ENCODE results near the gene PRKG1. TPM values are rescaled to one million over a fixed set of nuclear protein-coding genes. Genes with fewer than 3 reads are reported as not detected.
"Not testable (repeated sequence)": the region's sequence is repeated elsewhere in the genome, so short reads cannot be mapped to it uniquely, and the experiment has no call there.

The PRKG1 gene
- total RNA-seq, 1 experiment from 2014 or later = 0.09 TPM

DNA sequence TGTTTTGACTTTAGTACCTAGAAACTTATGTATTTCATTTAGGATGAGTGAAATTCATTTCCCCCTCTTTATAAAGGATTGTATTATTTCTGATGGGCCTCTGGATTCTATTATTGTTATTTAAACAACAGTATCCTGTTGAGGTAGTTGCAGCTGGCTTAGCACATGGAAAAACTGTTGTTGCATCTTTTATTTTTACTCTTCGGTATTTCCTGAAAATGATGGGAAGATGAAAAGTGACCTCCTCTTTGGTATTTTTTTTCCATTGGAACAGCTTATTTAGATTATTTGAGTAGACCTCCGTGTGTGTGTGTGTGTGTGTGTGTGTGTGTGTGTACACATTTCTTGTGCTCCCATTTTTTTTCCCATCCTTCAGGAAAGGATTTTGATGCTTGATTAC is 129.8 kb downstream of the PRKG1 start:
- Histone ChIP-seq H3K9me3 (no peaks in the 10 kb centered on the region), H3K4me3 (ENCODE audit: low read depth, low read length) (no peak overlapping the region), H3K36me3 (ENCODE audit: control insufficient read depth, insufficient read depth, low read length) (no peaks in the 10 kb centered on the region), H3K27me3 (replicated peaks; ENCODE audit: control insufficient read depth, insufficient read depth, low read length) (no peaks in the 10 kb centered on the region), H3K4me1 (no peaks in the 10 kb centered on the region)
- intact Hi-C loops (cut with micrococcal nuclease; ENCODE audit: unreplicated experiment) = loop anchor here (10.0 kb wide), 1 partner anchor 61 kb away; no protein-coding TSS in a partner anchor
- BruUV-seq (replicated peaks) = no TSS peak
- Mint-ChIP-seq H3K27me3 (ENCODE audit: insufficient read depth, unreplicated experiment) (peaks cover 11% of the 10 kb centered on the region), H3K36me3 (ENCODE audit: insufficient read depth, unreplicated experiment) (no peaks in the 10 kb centered on the region), H3K4me1 (ENCODE audit: low read depth, unreplicated experiment) (no peaks in the 10 kb centered on the region), H3K9me3 (ENCODE audit: unreplicated experiment) (no peaks in the 10 kb centered on the region), H3K27ac (ENCODE audit: unreplicated experiment) (no peak overlapping the region), H3K4me3 (ENCODE audit: unreplicated experiment) (no peak overlapping the region)
- no peak for TF ChIP-seq CTCF (IDR thresholded peaks at IDR 0.05; ENCODE audit: insufficient read depth in 1 of 2, low read depth in 1 of 2, low read length in 1 of 2, severe bottlenecking in 1 of 2, unreplicated experiment in 1 of 2)
- no peak for DNase-seq
- ChIA-PET POLR2A (no interaction called here), CTCF (no interaction called here)

DNA sequence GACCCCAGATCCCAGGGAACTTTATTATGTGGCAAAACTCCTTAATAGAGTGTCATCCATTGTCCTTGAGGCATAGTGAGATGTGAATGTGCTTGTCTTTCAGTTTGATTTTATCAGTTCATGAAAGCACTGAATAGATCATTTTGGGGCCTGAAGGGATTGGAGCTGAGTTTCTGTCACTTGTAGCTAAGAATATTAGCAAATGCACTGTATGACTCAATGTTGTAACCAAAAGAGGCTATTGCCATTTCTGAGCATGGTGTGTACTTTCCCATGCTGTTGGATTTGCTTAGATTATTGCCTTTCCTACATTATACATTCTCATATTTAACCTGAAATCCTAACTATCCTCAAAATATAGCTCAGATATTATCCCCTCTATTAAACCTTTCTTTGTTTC is 130.4 kb downstream of the PRKG1 start:
- Histone ChIP-seq H3K36me3 (ENCODE audit: control insufficient read depth, insufficient read depth, low read length) (no peaks in the 10 kb centered on the region), H3K27me3 (replicated peaks; ENCODE audit: control insufficient read depth, insufficient read depth, low read length) (no peaks in the 10 kb centered on the region), H3K4me3 (ENCODE audit: low read depth, low read length) (no peak overlapping the region), H3K4me1 (no peaks in the 10 kb centered on the region), H3K9me3 (no peaks in the 10 kb centered on the region)
- Mint-ChIP-seq H3K4me3 (ENCODE audit: unreplicated experiment) (no peak overlapping the region), H3K27ac (ENCODE audit: unreplicated experiment) (no peak overlapping the region), H3K4me1 (ENCODE audit: low read depth, unreplicated experiment) (no peaks in the 10 kb centered on the region), H3K9me3 (ENCODE audit: unreplicated experiment) (no peaks in the 10 kb centered on the region), H3K27me3 (ENCODE audit: insufficient read depth, unreplicated experiment) (peaks cover 9% of the 10 kb centered on the region), H3K36me3 (ENCODE audit: insufficient read depth, unreplicated experiment) (no peaks in the 10 kb centered on the region)
- CTCF ChIA-PET = no interaction called here
- POLR2A ChIA-PET = no interaction called here
- no peak for TF ChIP-seq CTCF (IDR thresholded peaks at IDR 0.05; ENCODE audit: insufficient read depth in 1 of 2, low read depth in 1 of 2, low read length in 1 of 2, severe bottlenecking in 1 of 2, unreplicated experiment in 1 of 2)
- intact Hi-C loops (cut with micrococcal nuclease; ENCODE audit: unreplicated experiment) = loop anchor here (10.0 kb wide), 1 partner anchor 60 kb away; no protein-coding TSS in a partner anchor
- no peak for DNase-seq
- BruUV-seq (replicated peaks) = no TSS peak

GRCh38 chr10:51206500-51206899 is 132.2 kb downstream of the PRKG1 start:
- ChIA-PET POLR2A (no interaction called here), CTCF (no interaction called here)
- no TSS peak for BruUV-seq (replicated peaks)
- no peak overlapping the region for H3K4me3 Mint-ChIP-seq (ENCODE audit: unreplicated experiment)
- H3K27me3 ChIP-seq (replicated peaks; ENCODE audit: control insufficient read depth, insufficient read depth, low read length) = no peaks in the 10 kb centered on the region
- peaks cover 9% of the 10 kb centered on the region for H3K27me3 Mint-ChIP-seq (ENCODE audit: insufficient read depth, unreplicated experiment)
- DNase-seq = no peak
- no peaks in the 10 kb centered on the region for H3K4me1 Mint-ChIP-seq (ENCODE audit: low read depth, unreplicated experiment)
- TF ChIP-seq CTCF (IDR thresholded peaks at IDR 0.05; ENCODE audit: insufficient read depth in 1 of 2, low read depth in 1 of 2, low read length in 1 of 2, severe bottlenecking in 1 of 2, unreplicated experiment in 1 of 2) = no peak
- H3K27ac Mint-ChIP-seq (ENCODE audit: unreplicated experiment) = no peak overlapping the region
- no peak overlapping the region for H3K4me3 ChIP-seq (ENCODE audit: low read depth, low read length)
- H3K9me3 ChIP-seq = no peaks in the 10 kb centered on the region
- intact Hi-C loops (cut with micrococcal nuclease; ENCODE audit: unreplicated experiment) = loop anchor here (10.0 kb wide), 1 partner anchor 58 kb away; no protein-coding TSS in a partner anchor
- H3K36me3 Mint-ChIP-seq (ENCODE audit: insufficient read depth, unreplicated experiment) = no peaks in the 10 kb centered on the region
- no peaks in the 10 kb centered on the region for H3K4me1 ChIP-seq
- no peaks in the 10 kb centered on the region for H3K36me3 ChIP-seq (ENCODE audit: control insufficient read depth, insufficient read depth, low read length)
- H3K9me3 Mint-ChIP-seq (ENCODE audit: unreplicated experiment) = no peaks in the 10 kb centered on the region

DNA sequence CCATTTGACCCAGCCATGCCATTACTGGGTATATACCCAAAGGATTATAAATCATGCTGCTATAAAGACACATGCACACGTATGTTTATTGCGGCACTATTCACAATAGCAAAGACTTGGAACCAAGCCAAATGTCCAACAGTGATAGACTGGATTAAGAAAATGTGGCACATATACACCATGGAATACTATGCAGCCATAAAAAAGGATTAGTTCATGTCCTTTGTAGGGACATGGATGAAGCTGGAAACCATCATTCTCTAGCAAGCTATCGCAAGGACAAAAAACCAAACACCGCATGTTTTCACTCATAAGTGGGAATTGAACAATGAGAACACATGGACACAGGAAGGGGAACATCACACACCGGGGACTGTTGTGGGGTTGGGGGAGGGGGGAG is 138.7 kb downstream of the PRKG1 start:
- H3K27me3 Mint-ChIP-seq (ENCODE audit: insufficient read depth, unreplicated experiment); H3K9me3 Mint-ChIP-seq (ENCODE audit: unreplicated experiment); H3K9me3 ChIP-seq; H3K36me3 ChIP-seq (ENCODE audit: control insufficient read depth, insufficient read depth, low read length); intact Hi-C loops (cut with micrococcal nuclease; ENCODE audit: unreplicated experiment); POLR2A ChIA-PET; H3K4me1 ChIP-seq; BruUV-seq (replicated peaks); H3K4me1 Mint-ChIP-seq (ENCODE audit: low read depth, unreplicated experiment); H3K27me3 ChIP-seq (replicated peaks; ENCODE audit: control insufficient read depth, insufficient read depth, low read length); H3K4me3 Mint-ChIP-seq (ENCODE audit: unreplicated experiment); H3K36me3 Mint-ChIP-seq (ENCODE audit: insufficient read depth, unreplicated experiment); CTCF ChIA-PET; DNase-seq; H3K4me3 ChIP-seq (ENCODE audit: low read depth, low read length); H3K27ac Mint-ChIP-seq (ENCODE audit: unreplicated experiment): not testable (repeated sequence)

Data from Caco-2 (cell line).